ENCODE data around the gene CCND2.

CCND2 gene

DNA sequence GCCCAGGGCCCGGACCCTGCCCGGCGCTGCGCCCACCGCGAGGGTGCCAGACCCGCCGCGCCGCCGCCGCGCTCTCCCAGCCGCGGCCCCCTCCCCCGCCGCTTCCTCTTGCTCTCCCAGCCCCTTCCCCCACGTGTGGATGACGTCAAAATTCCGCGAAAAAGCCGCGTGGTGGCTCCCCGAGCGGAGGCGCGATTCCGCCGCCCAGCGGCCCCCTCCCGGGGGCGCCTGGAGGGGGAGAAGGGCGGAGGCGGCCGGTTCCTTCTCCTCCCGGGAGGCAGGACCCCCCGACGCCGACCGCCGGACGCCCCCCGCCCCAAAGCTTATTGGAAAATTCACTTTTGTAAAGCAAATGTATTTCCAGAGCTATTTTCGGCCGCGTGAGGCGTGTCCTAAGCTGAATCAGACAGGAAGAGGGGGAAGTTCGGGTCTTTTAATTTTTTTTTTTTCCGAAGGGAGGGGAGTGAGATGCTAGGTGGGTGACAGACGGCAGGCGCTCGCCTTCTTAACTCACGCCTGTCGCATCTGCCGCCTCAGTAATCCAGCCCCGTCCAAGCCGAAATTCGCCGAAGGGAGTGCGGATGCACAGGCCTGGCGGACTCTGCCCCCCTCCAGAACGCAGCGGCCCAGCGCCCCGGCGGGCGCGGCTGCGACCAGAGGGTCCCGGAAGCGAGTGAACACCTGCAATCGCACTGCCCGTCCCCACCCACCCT is 4.1 kb upstream of the CCND2 start:
- Histone ChIP-seq H3K4me1 (ENCODE audit: control insufficient read depth, insufficient read depth, low read length, poor library complexity, severe bottlenecking) (peaks cover 24% of the 10 kb centered on the region), H3K4me3 (ENCODE audit: insufficient read depth, low read depth, low read length, poor library complexity, severe bottlenecking) (peak overlapping the region; percentile 87), H3K27me3 (replicated peaks; ENCODE audit: control insufficient read depth, insufficient read depth, low read length, poor library complexity, severe bottlenecking) (no peaks in the 10 kb centered on the region), H3K36me3 (ENCODE audit: control insufficient read depth, insufficient read depth, low read length) (no peaks in the 10 kb centered on the region), H3K9me3 (ENCODE audit: control insufficient read depth, low read length) (no peaks in the 10 kb centered on the region), H3K27ac (ENCODE audit: insufficient read depth, low read length, poor library complexity, severe bottlenecking) (peak overlapping the region; percentile 97)
- DNase-seq = peak; percentile 82 to 88 (median 85)

DNA sequence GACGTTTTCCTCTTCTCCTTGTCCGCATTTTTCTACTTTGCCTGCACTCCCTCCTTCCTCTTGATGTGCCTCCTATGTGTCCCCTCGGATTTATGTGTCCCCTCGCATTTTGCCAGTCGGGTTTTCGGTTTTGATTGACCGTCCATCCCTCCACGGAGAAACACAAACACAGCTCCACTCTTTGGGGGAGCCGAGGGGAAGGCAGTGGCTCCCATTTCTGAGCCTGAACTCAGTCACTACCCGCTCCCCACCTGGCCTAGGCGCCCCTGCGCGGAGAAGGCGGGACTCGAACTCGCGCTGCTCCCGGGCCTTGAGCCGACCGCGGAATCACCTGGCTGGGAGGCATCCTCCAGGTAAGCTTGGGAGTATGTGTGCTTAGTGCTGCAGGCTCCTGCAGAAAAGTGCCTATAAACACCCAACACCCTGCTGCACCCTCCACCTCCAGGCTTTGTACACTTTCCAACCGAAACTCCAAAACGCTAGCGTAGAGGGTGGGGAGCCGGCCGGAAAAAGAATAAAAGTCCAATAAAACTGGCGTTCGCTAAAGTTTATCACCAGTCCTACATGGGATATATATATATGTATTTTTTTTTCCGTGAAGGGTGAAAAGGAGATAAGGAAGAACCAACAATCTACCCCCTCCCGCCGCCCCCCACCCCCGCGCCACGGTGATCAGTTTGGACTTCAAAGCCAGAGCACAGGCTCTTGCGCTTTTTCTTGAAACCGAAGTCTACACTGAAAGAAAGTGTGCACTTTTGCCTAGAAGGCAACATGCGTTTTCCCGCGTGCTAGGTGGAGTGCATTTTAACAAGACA is 3.3 kb upstream of the CCND2 start:
- H3K36me3 ChIP-seq (ENCODE audit: control insufficient read depth, insufficient read depth, low read length) = no peaks in the 10 kb centered on the region
- peak overlapping the region; percentile 87 for H3K4me3 ChIP-seq (ENCODE audit: insufficient read depth, low read depth, low read length, poor library complexity, severe bottlenecking)
- peak in 1 of 3 donors; percentile 17 for DNase-seq

DNA sequence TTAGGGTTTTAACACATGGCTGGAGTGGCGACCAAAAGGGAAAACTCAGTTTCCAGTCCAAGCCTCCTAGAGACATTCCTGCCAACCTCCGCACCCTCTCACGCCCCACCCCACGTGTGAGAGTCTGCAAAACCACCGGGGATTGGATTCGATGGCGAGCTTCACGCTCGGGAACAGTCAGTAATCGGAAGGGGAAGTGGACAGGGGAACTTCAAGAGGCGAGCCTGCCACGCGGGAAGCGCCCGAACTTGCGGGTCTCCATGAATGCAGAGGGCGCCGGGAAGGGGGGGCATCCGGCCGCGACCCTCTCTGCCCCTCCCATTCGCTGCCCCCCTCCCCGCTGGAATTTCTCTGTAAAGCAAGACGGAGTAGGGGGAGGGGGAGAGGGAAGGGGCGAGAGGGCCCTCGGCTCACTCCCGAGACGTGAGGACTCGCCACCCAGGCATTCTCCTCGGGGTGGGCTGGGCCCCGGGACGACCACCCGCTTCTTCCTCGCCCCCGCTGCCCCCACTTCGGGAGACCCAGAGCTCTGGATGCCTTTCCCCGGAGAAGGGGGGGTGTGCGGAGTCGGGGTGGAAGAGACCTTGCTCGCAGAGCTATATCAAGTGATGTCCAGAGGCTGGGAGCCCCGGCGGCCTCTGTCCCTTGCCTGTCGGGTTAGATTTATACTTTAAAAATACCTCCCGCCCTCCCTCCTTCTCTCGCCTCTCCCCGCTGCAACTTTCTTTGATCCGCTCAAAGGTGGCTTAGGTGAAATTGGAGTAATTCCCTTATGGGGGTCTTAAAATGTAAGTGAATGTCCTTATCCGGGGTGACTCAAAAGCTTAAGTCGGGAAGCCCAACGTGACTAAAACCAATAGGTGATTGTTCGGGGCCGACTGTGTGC is 2.5 kb upstream of the CCND2 start:
- H3K27ac ChIP-seq (ENCODE audit: insufficient read depth, low read length, poor library complexity, severe bottlenecking) = peak overlapping the region; percentile 97
- peak in 2 of 3 donors; percentile 28 to 43 for DNase-seq
- no peaks in the 10 kb centered on the region for H3K9me3 ChIP-seq (ENCODE audit: control insufficient read depth, low read length)
- peak overlapping the region; percentile 87 for H3K4me3 ChIP-seq (ENCODE audit: insufficient read depth, low read depth, low read length, poor library complexity, severe bottlenecking)
- H3K4me1 ChIP-seq (ENCODE audit: control insufficient read depth, insufficient read depth, low read length, poor library complexity, severe bottlenecking) = peaks cover 28% of the 10 kb centered on the region
- no peaks in the 10 kb centered on the region for H3K27me3 ChIP-seq (replicated peaks; ENCODE audit: control insufficient read depth, insufficient read depth, low read length, poor library complexity, severe bottlenecking)
- H3K36me3 ChIP-seq (ENCODE audit: control insufficient read depth, insufficient read depth, low read length) = peaks cover 3% of the 10 kb centered on the region

More for the DNA sequence above, 3.3 kb upstream of the CCND2 start:
- Histone ChIP-seq H3K27ac (ENCODE audit: insufficient read depth, low read length, poor library complexity, severe bottlenecking) (peak overlapping the region; percentile 97), H3K27me3 (replicated peaks; ENCODE audit: control insufficient read depth, insufficient read depth, low read length, poor library complexity, severe bottlenecking) (no peaks in the 10 kb centered on the region), H3K9me3 (ENCODE audit: control insufficient read depth, low read length) (no peaks in the 10 kb centered on the region), H3K4me1 (ENCODE audit: control insufficient read depth, insufficient read depth, low read length, poor library complexity, severe bottlenecking) (peaks cover 24% of the 10 kb centered on the region)

DNA sequence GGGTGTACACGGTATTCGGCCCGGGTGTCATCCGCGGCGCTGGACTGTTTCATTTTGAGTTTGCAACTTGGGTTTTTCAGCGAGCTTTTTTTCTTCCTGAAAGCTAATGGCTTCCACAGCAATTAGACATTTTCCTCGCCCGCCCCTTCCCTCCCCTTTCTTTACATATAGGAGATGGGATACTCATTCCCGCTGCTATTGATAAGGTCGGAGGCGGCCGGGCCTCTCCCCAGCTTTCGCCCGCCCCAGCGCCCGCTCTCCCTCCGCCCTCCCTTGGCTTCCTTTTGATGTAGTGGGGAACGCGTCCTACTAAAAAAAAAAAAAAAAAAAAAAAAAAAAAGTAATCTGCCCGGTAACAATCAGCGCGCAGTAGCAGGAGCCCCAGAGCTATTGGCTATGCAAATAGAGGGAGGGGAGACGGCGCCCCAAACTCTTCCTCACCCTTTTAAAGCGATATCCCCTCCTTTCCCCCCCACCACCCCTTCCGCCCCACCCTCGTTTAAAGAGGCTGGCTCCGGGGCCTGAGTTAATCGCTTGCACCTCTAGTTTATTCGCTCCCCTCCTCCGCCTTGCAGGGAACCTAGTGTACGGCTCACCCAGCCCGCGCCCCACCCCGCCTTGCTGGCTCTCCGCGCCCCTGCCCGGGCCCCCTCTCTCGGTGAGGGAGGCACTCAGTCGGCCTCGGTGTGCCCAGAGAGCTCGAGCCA is 1.7 kb upstream of the CCND2 start:
- H3K27me3 ChIP-seq (replicated peaks; ENCODE audit: control insufficient read depth, insufficient read depth, low read length, poor library complexity, severe bottlenecking) = no peaks in the 10 kb centered on the region
- peaks cover 4% of the 10 kb centered on the region for H3K36me3 ChIP-seq (ENCODE audit: control insufficient read depth, insufficient read depth, low read length)
- H3K4me1 ChIP-seq (ENCODE audit: control insufficient read depth, insufficient read depth, low read length, poor library complexity, severe bottlenecking) = peaks cover 36% of the 10 kb centered on the region
- no peaks in the 10 kb centered on the region for H3K9me3 ChIP-seq (ENCODE audit: control insufficient read depth, low read length)
- H3K27ac ChIP-seq (ENCODE audit: insufficient read depth, low read length, poor library complexity, severe bottlenecking) = peak overlapping the region; percentile 97
- H3K4me3 ChIP-seq (ENCODE audit: insufficient read depth, low read depth, low read length, poor library complexity, severe bottlenecking) = peak overlapping the region; percentile 87
- peak; percentile 76 to 87 (median 85) for DNase-seq

DNA sequence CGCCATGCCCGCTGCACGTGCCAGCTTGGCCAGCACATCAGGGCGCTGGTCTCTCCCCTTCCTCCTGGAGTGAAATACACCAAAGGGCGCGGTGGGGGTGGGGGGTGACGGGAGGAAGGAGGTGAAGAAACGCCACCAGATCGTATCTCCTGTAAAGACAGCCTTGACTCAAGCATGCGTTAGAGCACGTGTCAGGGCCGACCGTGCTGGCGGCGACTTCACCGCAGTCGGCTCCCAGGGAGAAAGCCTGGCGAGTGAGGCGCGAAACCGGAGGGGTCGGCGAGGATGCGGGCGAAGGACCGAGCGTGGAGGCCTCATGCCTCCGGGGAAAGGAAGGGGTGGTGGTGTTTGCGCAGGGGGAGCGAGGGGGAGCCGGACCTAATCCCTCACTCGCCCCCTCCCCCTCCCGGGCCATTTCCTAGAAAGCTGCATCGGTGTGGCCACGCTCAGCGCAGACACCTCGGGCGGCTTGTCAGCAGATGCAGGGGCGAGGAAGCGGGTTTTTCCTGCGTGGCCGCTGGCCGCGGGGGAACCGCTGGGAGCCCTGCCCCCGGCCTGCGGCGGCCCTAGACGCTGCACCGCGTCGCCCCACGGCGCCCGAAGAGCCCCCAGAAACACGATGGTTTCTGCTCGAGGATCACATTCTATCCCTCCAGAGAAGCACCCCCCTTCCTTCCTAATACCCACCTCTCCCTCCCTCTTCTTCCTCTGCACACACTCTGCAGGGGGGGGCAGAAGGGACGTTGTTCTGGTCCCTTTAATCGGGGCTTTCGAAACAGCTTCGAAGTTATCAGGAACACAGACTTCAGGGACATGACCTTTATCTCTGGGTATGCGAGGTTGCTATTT is 914 bp upstream of the CCND2 start:
- Histone ChIP-seq H3K27me3 (replicated peaks; ENCODE audit: control insufficient read depth, insufficient read depth, low read length, poor library complexity, severe bottlenecking) (no peaks in the 10 kb centered on the region), H3K4me3 (ENCODE audit: insufficient read depth, low read depth, low read length, poor library complexity, severe bottlenecking) (peak overlapping the region; percentile 87)
- peak; percentile 65 to 72 (median 66) for DNase-seq

DNA sequence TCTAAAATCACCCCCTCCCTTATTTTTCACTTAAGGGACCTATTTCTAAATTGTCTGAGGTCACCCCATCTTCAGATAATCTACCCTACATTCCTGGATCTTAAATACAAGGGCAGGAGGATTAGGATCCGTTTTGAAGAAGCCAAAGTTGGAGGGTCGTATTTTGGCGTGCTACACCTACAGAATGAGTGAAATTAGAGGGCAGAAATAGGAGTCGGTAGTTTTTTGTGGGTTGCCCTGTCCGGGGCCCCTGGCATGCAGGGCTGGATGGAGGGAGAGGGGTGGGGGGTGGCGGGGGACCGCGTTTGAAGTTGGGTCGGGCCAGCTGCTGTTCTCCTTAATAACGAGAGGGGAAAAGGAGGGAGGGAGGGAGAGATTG is 300 bp upstream of the CCND2 start:
- H3K4me1 ChIP-seq (ENCODE audit: control insufficient read depth, insufficient read depth, low read length, poor library complexity, severe bottlenecking) = peaks cover 47% of the 10 kb centered on the region
- peaks cover 14% of the 10 kb centered on the region for H3K36me3 ChIP-seq (ENCODE audit: control insufficient read depth, insufficient read depth, low read length)
- H3K27me3 ChIP-seq (replicated peaks; ENCODE audit: control insufficient read depth, insufficient read depth, low read length, poor library complexity, severe bottlenecking) = no peaks in the 10 kb centered on the region
- DNase-seq = no peak
- peak overlapping the region; percentile 87 for H3K4me3 ChIP-seq (ENCODE audit: insufficient read depth, low read depth, low read length, poor library complexity, severe bottlenecking)
- peak overlapping the region; percentile 97 for H3K27ac ChIP-seq (ENCODE audit: insufficient read depth, low read length, poor library complexity, severe bottlenecking)
- H3K9me3 ChIP-seq (ENCODE audit: control insufficient read depth, low read length) = no peaks in the 10 kb centered on the region

More for the DNA sequence above, 914 bp upstream of the CCND2 start:
- no peaks in the 10 kb centered on the region for H3K9me3 ChIP-seq (ENCODE audit: control insufficient read depth, low read length)
- H3K36me3 ChIP-seq (ENCODE audit: control insufficient read depth, insufficient read depth, low read length) = peaks cover 7% of the 10 kb centered on the region
- peak overlapping the region; percentile 97 for H3K27ac ChIP-seq (ENCODE audit: insufficient read depth, low read length, poor library complexity, severe bottlenecking)
- peaks cover 42% of the 10 kb centered on the region for H3K4me1 ChIP-seq (ENCODE audit: control insufficient read depth, insufficient read depth, low read length, poor library complexity, severe bottlenecking)

DNA sequence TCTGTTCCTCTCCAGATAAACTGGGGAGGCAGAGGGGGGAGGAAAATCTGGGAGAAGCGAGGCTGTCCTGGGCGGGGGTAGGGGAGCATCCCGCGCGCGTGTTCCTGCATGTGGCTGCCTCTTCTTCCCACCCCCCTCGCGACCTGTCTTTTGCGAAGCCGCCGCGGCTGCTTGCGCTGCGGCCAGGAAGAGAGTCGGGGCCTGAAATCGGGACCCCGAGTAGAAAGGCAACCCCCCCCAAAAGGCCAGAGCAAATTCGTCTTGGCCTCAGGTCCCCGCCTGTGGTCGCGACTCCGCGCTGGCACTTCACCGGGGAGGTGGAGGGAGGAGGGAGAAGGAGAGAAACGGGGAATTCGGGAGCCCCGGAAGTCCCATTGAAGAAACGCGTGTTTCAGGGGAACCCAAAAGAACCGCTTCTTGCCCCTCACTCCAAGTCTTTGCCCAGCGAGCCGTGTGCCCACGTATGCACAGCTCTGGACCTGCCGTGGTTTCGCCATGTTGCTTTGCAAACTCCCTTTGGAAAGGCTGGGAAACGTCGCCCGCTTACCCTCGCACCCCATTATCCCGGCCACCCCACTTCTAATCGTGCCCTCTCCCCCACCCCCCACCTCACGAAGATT is 944 bp downstream of the CCND2 start:
- no peaks in the 10 kb centered on the region for H3K9me3 ChIP-seq (ENCODE audit: control insufficient read depth, low read length)
- peak overlapping the region; percentile 87 for H3K4me3 ChIP-seq (ENCODE audit: insufficient read depth, low read depth, low read length, poor library complexity, severe bottlenecking)
- H3K27me3 ChIP-seq (replicated peaks; ENCODE audit: control insufficient read depth, insufficient read depth, low read length, poor library complexity, severe bottlenecking) = no peaks in the 10 kb centered on the region
- DNase-seq = no peak
- H3K4me1 ChIP-seq (ENCODE audit: control insufficient read depth, insufficient read depth, low read length, poor library complexity, severe bottlenecking) = peaks cover 52% of the 10 kb centered on the region
- H3K36me3 ChIP-seq (ENCODE audit: control insufficient read depth, insufficient read depth, low read length) = peaks cover 25% of the 10 kb centered on the region
- H3K27ac ChIP-seq (ENCODE audit: insufficient read depth, low read length, poor library complexity, severe bottlenecking) = peak overlapping the region; percentile 97

DNA sequence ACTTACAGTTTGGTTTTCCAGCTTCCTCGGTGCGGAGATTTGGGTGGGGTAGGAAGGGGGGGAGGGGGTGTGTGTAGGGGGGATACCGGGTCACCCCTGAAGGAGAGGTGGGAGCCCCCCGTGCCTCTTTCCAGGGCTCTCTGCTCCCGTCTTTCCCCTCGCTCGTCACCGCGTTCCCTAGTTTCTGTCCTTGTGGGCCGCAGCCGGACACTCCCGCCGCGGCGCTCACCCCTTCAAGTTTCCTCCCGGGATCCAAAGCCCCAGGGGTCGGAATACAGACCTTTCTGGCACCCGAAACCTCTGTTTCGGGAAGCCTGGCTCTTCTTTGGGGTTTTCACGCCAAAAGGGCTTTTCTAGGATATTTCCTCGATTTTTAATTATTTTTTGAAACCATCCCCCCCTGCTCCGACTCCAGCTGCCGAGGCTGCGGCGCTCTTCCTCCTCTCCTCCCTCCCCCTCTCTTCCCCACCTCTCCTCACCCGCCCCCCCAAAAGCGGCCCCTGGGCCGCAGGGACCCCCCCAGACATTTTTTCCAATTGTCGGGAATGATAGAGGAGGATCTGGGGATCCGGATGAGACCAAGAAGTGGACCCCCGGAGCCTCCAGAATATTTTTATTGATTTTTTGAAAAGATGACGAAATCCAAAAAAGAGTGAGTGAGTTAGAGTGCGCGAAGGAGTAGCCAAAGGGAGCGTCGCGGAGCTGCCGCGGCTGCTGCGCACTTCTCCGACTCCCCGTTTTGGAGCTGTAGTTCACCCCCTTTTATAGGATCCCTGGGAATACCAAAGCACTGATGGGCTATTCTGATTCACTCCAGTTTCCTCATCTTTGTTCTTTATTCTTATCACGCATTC is 1.7 kb downstream of the CCND2 start:
- Histone ChIP-seq H3K4me3 (ENCODE audit: insufficient read depth, low read depth, low read length, poor library complexity, severe bottlenecking) (peak overlapping the region; percentile 87), H3K4me1 (ENCODE audit: control insufficient read depth, insufficient read depth, low read length, poor library complexity, severe bottlenecking) (peaks cover 59% of the 10 kb centered on the region), H3K9me3 (ENCODE audit: control insufficient read depth, low read length) (no peaks in the 10 kb centered on the region), H3K27me3 (replicated peaks; ENCODE audit: control insufficient read depth, insufficient read depth, low read length, poor library complexity, severe bottlenecking) (no peaks in the 10 kb centered on the region), H3K27ac (ENCODE audit: insufficient read depth, low read length, poor library complexity, severe bottlenecking) (peak overlapping the region; percentile 97), H3K36me3 (ENCODE audit: control insufficient read depth, insufficient read depth, low read length) (peaks cover 33% of the 10 kb centered on the region)
- DNase-seq = no peak
